Stomach (tissue), 4 donors: Measurements from ENCODE around the gene MRPL50.

Experiments used
- CTCF ChIP-seq, 7 experiments: fragments of 450-650 bp in 4 of 7; fragments of 200-600 bp in 3 of 7; sonication (generic) in 3 of 7; IDR thresholded peaks; one replicate each; pipeline ENCODE4 v1.5.1; 2016 to 2019; ENCODE audit warnings: antibody characterized with exemption in 7 of 7, control low read depth in 2 of 7, mild to moderate bottlenecking in 1 of 7
- POLR2A ChIP-seq, 4 donors: fragments of 450-650 bp; IDR thresholded peaks; one replicate each; pipeline ENCODE4 v1.6.1; 2016; ENCODE audit warnings: antibody characterized with exemption in 4 of 4, control low read depth in 2 of 4, mild to moderate bottlenecking in 1 of 4, moderate library complexity in 1 of 4

GRCh38 chr9:101445353-101446029, 47.1 kb upstream of the MRPL50 start:
- no peak for TF ChIP-seq POLR2A (IDR thresholded peaks at IDR 0.05)
- no peak for TF ChIP-seq CTCF (IDR thresholded peaks at IDR 0.05)
